HCT116 (cell line): ENCODE data around the gene KCTD19. TPM values are rescaled to one million over a fixed set of nuclear protein-coding genes. Genes with fewer than 3 reads are reported as not detected.

ENCODE experiments used
- ATAC-seq: fragments of 200-7000 bp; cut with Tn5 transposase; 2 replicates; pipeline ENCODE4 v1.9.1; 2020; ENCODE audit warnings: mild to moderate bottlenecking, moderate library complexity
- BruUV-seq: library from RNA; stranded (reverse); fragments of 400-500 nt; replicated peaks from 2 replicates; lab custom pipeline; 2021; lab: Mats Ljungman, UMichigan
- CTCF ChIA-PET: fragments of 300-600 bp; sonication (Branson Sonifier 250); formaldehyde crosslinking; loops from one replicate; lab custom pipeline; 2021; ENCODE audit warnings: antibody characterized with exemption; lab: Charles Lee
- POLR2A ChIA-PET: fragments of 300-600, 350-600 bp; sonication (Branson Sonifier 250); formaldehyde crosslinking; loops from one replicate; lab custom pipeline; 2021; ENCODE audit warnings: antibody characterized with exemption; lab: Charles Lee
- RAD21 ChIA-PET, 2 experiments: fragments of 300-600 bp; sonication (Branson Sonifier 250); formaldehyde crosslinking; loops; one replicate each; lab custom pipeline; 2023; ENCODE audit warnings: low total read pairs in 2 of 2; ENCODE audit not compliant: uncharacterized antibody in 2 of 2, unreplicated experiment in 2 of 2, low non-redundant PET in 1 of 2; lab: Charles Lee
- DNase-seq: peaks from one replicate; pipeline ENCODE4 v3.0.0-alpha.2; 2010; ENCODE audit warnings: low read depth, low spot score
- H2AFZ ChIP-seq: fragments of 200-600 bp; shearing (Covaris generic), sonication (generic); 2 replicates; pipeline ENCODE4 v1.6.1; 2017; ENCODE audit warnings: low read depth, mixed run types, mixed read lengths, antibody characterized with exemption, low read length; ENCODE audit not compliant: poor library complexity, severe bottlenecking
- H3K27ac ChIP-seq: 2 replicates; pipeline ENCODE4 v1.5.1; 2012; ENCODE audit warnings: low read depth, low read length
- H3K27me3 ChIP-seq: fragments of 200-600 bp; sonication (generic); 2 replicates; pipeline ENCODE4 v1.6.1; 2016; ENCODE audit warnings: mixed run types, low read length, mixed read lengths; ENCODE audit not compliant: insufficient read depth
- H3K36me3 ChIP-seq, 2 experiments: fragments of 200-500 bp in 1 of 2; fragments of 200-600 bp in 1 of 2; sonication (Bioruptor generic) in 1 of 2; sonication (generic) in 1 of 2; 2 replicates each; pipeline versions ENCODE4 v1.5.1 to v1.6.1; 2014 to 2016; ENCODE audit warnings: low read length in 2 of 2, inconsistent platforms in 1 of 2, mixed read lengths in 1 of 2, mixed run types in 1 of 2; ENCODE audit not compliant: insufficient read depth in 2 of 2, control insufficient read depth in 1 of 2
- H3K4me1 ChIP-seq, 2 experiments: fragments of 200-600 bp in 1 of 2; sonication (generic) in 1 of 2; 2 replicates each; pipeline versions ENCODE4 v1.5.1 to v1.6.1; 2012 to 2017; ENCODE audit warnings: low read length in 2 of 2, inconsistent platforms in 1 of 2, mild to moderate bottlenecking in 1 of 2, mixed read lengths in 1 of 2, mixed run types in 1 of 2, moderate library complexity in 1 of 2; ENCODE audit not compliant: insufficient read depth in 2 of 2, control insufficient read depth in 1 of 2
- H3K4me2 ChIP-seq: fragments of 200-600 bp; sonication (generic); 2 replicates; pipeline ENCODE4 v1.6.1; 2017; ENCODE audit warnings: mixed run types, low read length, mixed read lengths
- H3K4me3 ChIP-seq, 2 experiments: fragments of 200-600 bp in 1 of 2; sonication (generic) in 1 of 2; replicated peaks in 1 of 2; 2 replicates each; pipeline ENCODE4 v1.5.1; 2011 to 2016; ENCODE audit warnings: low read length in 2 of 2, control low read depth in 1 of 2, low read depth in 1 of 2, mild to moderate bottlenecking in 1 of 2, mixed read lengths in 1 of 2, mixed run types in 1 of 2
- H3K79me2 ChIP-seq: fragments of 200-600 bp; sonication (generic); 2 replicates; pipeline ENCODE4 v1.6.1; 2017; ENCODE audit warnings: mild to moderate bottlenecking, mixed run types, low read length, moderate library complexity, mixed read lengths; ENCODE audit not compliant: insufficient read depth
- H3K9ac ChIP-seq: fragments of 200-600 bp; sonication (generic); 2 replicates; pipeline ENCODE4 v1.6.1; 2016; ENCODE audit warnings: low read length, mixed read lengths
- H3K9me2 ChIP-seq: fragments of 200-600 bp; sonication (generic), shearing (Covaris generic); 2 replicates; pipeline ENCODE4 v1.6.1; 2017; ENCODE audit warnings: mixed run types, mild to moderate bottlenecking, moderate library complexity; ENCODE audit not compliant: insufficient read depth
- H3K9me3 ChIP-seq, 2 experiments: fragments of 200-500 bp in 1 of 2; fragments of 200-600 bp in 1 of 2; sonication (Bioruptor generic) in 1 of 2; sonication (generic) in 1 of 2; 2 replicates each; pipeline ENCODE4 v1.6.1; 2014 to 2017; ENCODE audit warnings: low read length in 2 of 2, mixed read lengths in 2 of 2, inconsistent platforms in 1 of 2, low read depth in 1 of 2, mild to moderate bottlenecking in 1 of 2, mixed run types in 1 of 2, moderate library complexity in 1 of 2; ENCODE audit not compliant: control insufficient read depth in 1 of 2, insufficient read depth in 1 of 2
- H4K20me1 ChIP-seq: fragments of 200-600 bp; sonication (generic), shearing (Covaris generic); 2 replicates; pipeline ENCODE4 v1.6.1; 2017; ENCODE audit warnings: mixed run types, mild to moderate bottlenecking, moderate library complexity; ENCODE audit not compliant: insufficient read depth
- CBX3 ChIP-seq: IDR thresholded peaks from 2 replicates; pipeline ENCODE4 v1.6.1; 2012; ENCODE audit warnings: low read depth
- POLR2A ChIP-seq: IDR thresholded peaks from 2 replicates; pipeline ENCODE4 v1.7.0; 2011; ENCODE audit warnings: borderline replicate concordance; ENCODE audit not compliant: insufficient read depth, insufficient read length; ENCODE audit errors: extremely low read depth
- POLR2AphosphoS5 ChIP-seq: IDR thresholded peaks from 2 replicates; pipeline ENCODE4 v1.6.1; 2011; ENCODE audit warnings: mild to moderate bottlenecking, low read depth, low read length, moderate library complexity
- RAD21 ChIP-seq: IDR thresholded peaks from 2 replicates; pipeline ENCODE4 v1.6.1; 2012; ENCODE audit warnings: low read depth, mild to moderate bottlenecking
- SIN3A ChIP-seq: IDR thresholded peaks from 2 replicates; pipeline ENCODE4 v1.6.1; 2012; ENCODE audit warnings: low read depth
- TCF7L2 ChIP-seq: IDR thresholded peaks from 2 replicates; pipeline ENCODE4 v1.7.0; 2011; ENCODE audit warnings: borderline replicate concordance, inconsistent platforms; ENCODE audit not compliant: insufficient read depth, insufficient read length; ENCODE audit errors: extremely low read depth
- YY1 ChIP-seq: IDR thresholded peaks from 2 replicates; pipeline ENCODE4 v1.6.1; 2011; ENCODE audit warnings: low read length, low read depth, moderate library complexity, mild to moderate bottlenecking; ENCODE audit not compliant: insufficient replicate concordance; ENCODE audit errors: extremely low read depth
- intact Hi-C: fragments of 100-400 bp; cut with micrococcal nuclease; formaldehyde crosslinking; loops from 2 replicates; pipeline ENCODE4 v1.10.0; 2022
- total RNA-seq: library from RNA; stranded (reverse); gene quantifications from one replicate; pipeline ENCODE4 v1.2.1, GENCODE V29; 2021; ENCODE audit not compliant: unreplicated experiment
- TF ChIP-seq, protein P1 (sequence below): IDR thresholded peaks from 2 replicates; pipeline ENCODE4 v1.6.1; 2012
- TF ChIP-seq, protein P2 (sequence below): IDR thresholded peaks from 2 replicates; pipeline ENCODE4 v1.6.1; 2012
- TF ChIP-seq, protein P3 (sequence below): IDR thresholded peaks from 2 replicates; pipeline ENCODE4 v1.6.1; 2012; ENCODE audit warnings: low read depth

KCTD19 gene
- total RNA-seq, 1 experiment from 2014 or later, result not detected

- no peaks in the 10 kb centered on the region for H3K9me2 ChIP-seq
- no peaks in the 10 kb centered on the region for H3K36me3 ChIP-seq
- no peaks in the 10 kb centered on the region for H4K20me1 ChIP-seq
- POLR2A ChIA-PET, result no interaction called here
- no peak for DNase-seq
- H3K27me3 ChIP-seq, result no peaks in the 10 kb centered on the region
- H3K4me3 ChIP-seq, result no peak overlapping the region
- no peak overlapping the region for H3K27ac ChIP-seq
- no peak overlapping the region for H3K9ac ChIP-seq
- ATAC-seq, result no peak
- no TSS peak for BruUV-seq
- H3K4me2 ChIP-seq, result no peak overlapping the region
- no peaks in the 10 kb centered on the region for H3K9me3 ChIP-seq
- H3K79me2 ChIP-seq, result no peaks in the 10 kb centered on the region
- H3K4me1 ChIP-seq, result no peaks in the 10 kb centered on the region
- TF ChIP-seq, protein P1, sequence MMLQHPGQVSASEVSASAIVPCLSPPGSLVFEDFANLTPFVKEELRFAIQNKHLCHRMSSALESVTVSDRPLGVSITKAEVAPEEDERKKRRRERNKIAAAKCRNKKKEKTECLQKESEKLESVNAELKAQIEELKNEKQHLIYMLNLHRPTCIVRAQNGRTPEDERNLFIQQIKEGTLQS, result no peak
- TF ChIP-seq RAD21, result no peak
- TF ChIP-seq YY1, result no peak
- TF ChIP-seq, protein P2, sequence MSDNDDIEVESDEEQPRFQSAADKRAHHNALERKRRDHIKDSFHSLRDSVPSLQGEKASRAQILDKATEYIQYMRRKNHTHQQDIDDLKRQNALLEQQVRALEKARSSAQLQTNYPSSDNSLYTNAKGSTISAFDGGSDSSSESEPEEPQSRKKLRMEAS, result no peak
- no peak for TF ChIP-seq CBX3
- TF ChIP-seq TCF7L2, result no peak
- TF ChIP-seq POLR2AphosphoS5, result no peak
- TF ChIP-seq, all 23 proteins: peak for 0
- ChIA-PET CTCF (no interaction called here), RAD21 (no interaction called here)
- intact Hi-C loops, result loop anchor here (5.0 kb wide), 1 partner anchor 59 kb away; the partner anchor contains the start of gene PLEKHG4
- H2AFZ ChIP-seq, result no peak overlapping the region
These were observed 9.6 kb upstream of the KCTD19 start for GRCh38 chr16:67336116-67336515.

DNA sequence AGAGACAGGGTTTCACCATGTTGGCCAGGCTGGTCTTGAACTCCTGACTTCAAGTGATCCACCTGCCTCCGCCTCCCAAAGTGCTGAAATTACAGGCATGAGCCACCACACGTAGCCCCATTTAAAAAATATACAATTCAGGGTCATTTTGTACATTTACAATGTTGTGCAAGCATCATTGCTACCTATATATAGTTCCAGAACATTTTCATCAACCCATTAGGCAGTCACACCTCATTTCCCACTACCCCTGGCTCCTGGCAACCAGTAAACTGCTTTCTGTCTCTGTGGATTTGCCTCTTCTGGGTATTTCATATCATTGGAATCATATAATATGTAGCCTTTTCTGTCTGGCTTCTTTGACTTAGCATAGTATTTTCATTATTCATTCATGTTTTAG, 6.8 kb upstream of the KCTD19 start:
- RAD21 ChIA-PET, result no interaction called here
- Histone ChIP-seq H3K4me1 (no peaks in the 10 kb centered on the region), H3K4me3 (no peak overlapping the region), H2AFZ (no peak overlapping the region), H3K27me3 (no peaks in the 10 kb centered on the region), H3K79me2 (no peaks in the 10 kb centered on the region), H3K4me2 (no peak overlapping the region), H3K9ac (no peak overlapping the region), H3K9me3 (no peaks in the 10 kb centered on the region), H3K9me2 (no peaks in the 10 kb centered on the region), H3K27ac (no peak overlapping the region)
- CTCF ChIA-PET, result no interaction called here
- no peak for DNase-seq
- intact Hi-C loops, result no loop called here
- POLR2A ChIA-PET, result no interaction called here
- TF ChIP-seq, protein P3, sequence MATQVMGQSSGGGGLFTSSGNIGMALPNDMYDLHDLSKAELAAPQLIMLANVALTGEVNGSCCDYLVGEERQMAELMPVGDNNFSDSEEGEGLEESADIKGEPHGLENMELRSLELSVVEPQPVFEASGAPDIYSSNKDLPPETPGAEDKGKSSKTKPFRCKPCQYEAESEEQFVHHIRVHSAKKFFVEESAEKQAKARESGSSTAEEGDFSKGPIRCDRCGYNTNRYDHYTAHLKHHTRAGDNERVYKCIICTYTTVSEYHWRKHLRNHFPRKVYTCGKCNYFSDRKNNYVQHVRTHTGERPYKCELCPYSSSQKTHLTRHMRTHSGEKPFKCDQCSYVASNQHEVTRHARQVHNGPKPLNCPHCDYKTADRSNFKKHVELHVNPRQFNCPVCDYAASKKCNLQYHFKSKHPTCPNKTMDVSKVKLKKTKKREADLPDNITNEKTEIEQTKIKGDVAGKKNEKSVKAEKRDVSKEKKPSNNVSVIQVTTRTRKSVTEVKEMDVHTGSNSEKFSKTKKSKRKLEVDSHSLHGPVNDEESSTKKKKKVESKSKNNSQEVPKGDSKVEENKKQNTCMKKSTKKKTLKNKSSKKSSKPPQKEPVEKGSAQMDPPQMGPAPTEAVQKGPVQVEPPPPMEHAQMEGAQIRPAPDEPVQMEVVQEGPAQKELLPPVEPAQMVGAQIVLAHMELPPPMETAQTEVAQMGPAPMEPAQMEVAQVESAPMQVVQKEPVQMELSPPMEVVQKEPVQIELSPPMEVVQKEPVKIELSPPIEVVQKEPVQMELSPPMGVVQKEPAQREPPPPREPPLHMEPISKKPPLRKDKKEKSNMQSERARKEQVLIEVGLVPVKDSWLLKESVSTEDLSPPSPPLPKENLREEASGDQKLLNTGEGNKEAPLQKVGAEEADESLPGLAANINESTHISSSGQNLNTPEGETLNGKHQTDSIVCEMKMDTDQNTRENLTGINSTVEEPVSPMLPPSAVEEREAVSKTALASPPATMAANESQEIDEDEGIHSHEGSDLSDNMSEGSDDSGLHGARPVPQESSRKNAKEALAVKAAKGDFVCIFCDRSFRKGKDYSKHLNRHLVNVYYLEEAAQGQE, result no peak
- TF ChIP-seq CBX3 (no peak), TCF7L2 (no peak), RAD21 (no peak), SIN3A (no peak), POLR2A (no peak)
- TF ChIP-seq, protein P2, result no peak
- TF ChIP-seq, all 23 proteins: peak for 0
- no TSS peak for BruUV-seq
- Histone ChIP-seq H3K36me3 (no peaks in the 10 kb centered on the region), H4K20me1 (no peaks in the 10 kb centered on the region)
- no peak for ATAC-seq
